Ishikawa (cell line): Measurements from ENCODE around the gene CYP27C1.

ENCODE experiments used
- CREB1 ChIP-seq: IDR thresholded peaks from 2 replicates; pipeline ENCODE4 v1.6.1; 2012; ENCODE audit warnings: low read depth
- EP300 ChIP-seq: IDR thresholded peaks from 2 replicates; pipeline ENCODE4 v1.6.1; 2012; ENCODE audit warnings: borderline replicate concordance
- RAD21 ChIP-seq: IDR thresholded peaks from 2 replicates; pipeline ENCODE4 v1.6.1; 2012; ENCODE audit warnings: low read depth
- REST ChIP-seq: IDR thresholded peaks from 2 replicates; pipeline ENCODE4 v1.6.1; 2012; ENCODE audit warnings: low read depth, mild to moderate bottlenecking
- TCF12 ChIP-seq: IDR thresholded peaks from 2 replicates; pipeline ENCODE4 v1.6.1; 2012; ENCODE audit warnings: low read depth

GRCh38 chr2:127154396-127154795 is 65.7 kb downstream of the CYP27C1 start:
- TF ChIP-seq RAD21 (no peak), TCF12 (no peak), CREB1 (no peak), EP300 (no peak), REST (no peak)
